MCF 10A (cell line): ENCODE measurements around the gene SYNDIG1. TPM values are rescaled to one million over a fixed set of nuclear protein-coding genes. Genes with fewer than 3 reads are reported as not detected.

Experiments
- BruUV-seq: library from RNA; stranded (reverse); fragments of 400-500 nt; replicated peaks from 2 replicates; lab custom pipeline; 2021; lab: Mats Ljungman, UMichigan
- CTCF ChIA-PET: fragments of 300-600 bp; sonication (Branson Sonifier 250); formaldehyde crosslinking; extraction: SDS; loops from one replicate; lab custom pipeline; 2021; ENCODE audit warnings: antibody characterized with exemption, inconsistent platforms; lab: Yijun Ruan, JAX
- POLR2A ChIA-PET: fragments of 300-600, 350-650 bp; sonication (Branson Sonifier 250); formaldehyde crosslinking; extraction: SDS; loops from one replicate; lab custom pipeline; 2020; ENCODE audit warnings: antibody characterized with exemption, inconsistent platforms; lab: Yijun Ruan, JAX
- DNase-seq: peaks from one replicate; pipeline ENCODE4 v3.0.0-alpha.2; 2018; ENCODE audit not compliant: unreplicated experiment
- H3K27ac Mint-ChIP-seq: one replicate; pipeline ENCODE4 v1.8.0; 2022; ENCODE audit warnings: mild to moderate bottlenecking, low read depth, mixed read lengths; ENCODE audit not compliant: unreplicated experiment
- H3K27me3 Mint-ChIP-seq: one replicate; pipeline ENCODE4 v1.8.0; 2022; ENCODE audit warnings: mixed read lengths; ENCODE audit not compliant: insufficient read depth, unreplicated experiment
- H3K36me3 Mint-ChIP-seq: one replicate; pipeline ENCODE4 v1.8.0; 2022; ENCODE audit warnings: mild to moderate bottlenecking, moderate library complexity, mixed read lengths; ENCODE audit not compliant: insufficient read depth, unreplicated experiment
- H3K4me1 Mint-ChIP-seq: one replicate; pipeline ENCODE4 v1.8.0; 2022; ENCODE audit warnings: mixed read lengths; ENCODE audit not compliant: insufficient read depth, unreplicated experiment
- H3K4me3 Mint-ChIP-seq: one replicate; pipeline ENCODE4 v1.8.0; 2022; ENCODE audit warnings: mild to moderate bottlenecking, moderate library complexity, mixed read lengths; ENCODE audit not compliant: unreplicated experiment
- H3K9me3 Mint-ChIP-seq: one replicate; pipeline ENCODE4 v1.8.0; 2022; ENCODE audit warnings: mixed read lengths; ENCODE audit not compliant: unreplicated experiment
- intact Hi-C: fragments of 100-400 bp; cut with micrococcal nuclease; formaldehyde crosslinking; loops from 2 replicates; pipeline ENCODE4 v1.14.1; 2022
- total RNA-seq: library from RNA; stranded (reverse); gene quantifications from 2 replicates; pipeline ENCODE4 v1.2.3, GENCODE V29; 2022
- TF ChIP-seq, protein P1 (sequence below): fragments of 200-600 bp; IDR thresholded peaks from one replicate; pipeline ENCODE4 v1.8.0; 2022; ENCODE audit warnings: antibody characterized with exemption, mild to moderate bottlenecking; ENCODE audit not compliant: unreplicated experiment

SYNDIG1 gene
- total RNA-seq, 1 experiment from 2014 or later: not detected

DNA sequence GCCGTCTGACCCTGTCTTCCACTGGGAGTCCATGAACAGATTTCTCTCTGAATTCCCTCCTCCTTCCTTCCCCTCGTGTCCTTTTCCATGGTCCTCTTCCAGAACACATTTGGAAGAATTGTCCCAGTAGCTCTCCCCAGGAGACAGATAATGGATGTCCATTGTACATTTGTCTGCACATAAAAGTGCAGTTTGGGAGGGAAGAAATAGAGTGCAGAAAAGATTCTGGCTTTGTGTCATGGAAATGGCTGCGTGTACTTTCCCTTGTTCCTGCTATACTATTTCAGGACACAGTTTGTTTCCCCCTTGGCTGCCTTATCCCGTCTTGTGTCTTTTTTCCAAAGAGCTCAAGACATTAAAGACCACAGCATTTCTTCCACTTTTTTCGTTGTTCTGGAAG is 127.6 kb downstream of the SYNDIG1 start:
- POLR2A ChIA-PET: no interaction called here
- H3K4me3 Mint-ChIP-seq: no peak overlapping the region
- H3K9me3 Mint-ChIP-seq: peaks cover 34% of the 10 kb centered on the region
- no peaks in the 10 kb centered on the region for H3K36me3 Mint-ChIP-seq
- no peak overlapping the region for H3K27ac Mint-ChIP-seq
- no peak for DNase-seq
- no peaks in the 10 kb centered on the region for H3K4me1 Mint-ChIP-seq
- no TSS peak for BruUV-seq
- TF ChIP-seq, protein P1, sequence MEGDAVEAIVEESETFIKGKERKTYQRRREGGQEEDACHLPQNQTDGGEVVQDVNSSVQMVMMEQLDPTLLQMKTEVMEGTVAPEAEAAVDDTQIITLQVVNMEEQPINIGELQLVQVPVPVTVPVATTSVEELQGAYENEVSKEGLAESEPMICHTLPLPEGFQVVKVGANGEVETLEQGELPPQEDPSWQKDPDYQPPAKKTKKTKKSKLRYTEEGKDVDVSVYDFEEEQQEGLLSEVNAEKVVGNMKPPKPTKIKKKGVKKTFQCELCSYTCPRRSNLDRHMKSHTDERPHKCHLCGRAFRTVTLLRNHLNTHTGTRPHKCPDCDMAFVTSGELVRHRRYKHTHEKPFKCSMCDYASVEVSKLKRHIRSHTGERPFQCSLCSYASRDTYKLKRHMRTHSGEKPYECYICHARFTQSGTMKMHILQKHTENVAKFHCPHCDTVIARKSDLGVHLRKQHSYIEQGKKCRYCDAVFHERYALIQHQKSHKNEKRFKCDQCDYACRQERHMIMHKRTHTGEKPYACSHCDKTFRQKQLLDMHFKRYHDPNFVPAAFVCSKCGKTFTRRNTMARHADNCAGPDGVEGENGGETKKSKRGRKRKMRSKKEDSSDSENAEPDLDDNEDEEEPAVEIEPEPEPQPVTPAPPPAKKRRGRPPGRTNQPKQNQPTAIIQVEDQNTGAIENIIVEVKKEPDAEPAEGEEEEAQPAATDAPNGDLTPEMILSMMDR: no peak
- intact Hi-C loops: no loop called here
- CTCF ChIA-PET: interaction anchor here (0.6 kb wide), 2 partner anchors 41 to 1598 kb away, joined by 4 read pairs; no protein-coding TSS in a partner anchor
- H3K27me3 Mint-ChIP-seq: no peaks in the 10 kb centered on the region

DNA sequence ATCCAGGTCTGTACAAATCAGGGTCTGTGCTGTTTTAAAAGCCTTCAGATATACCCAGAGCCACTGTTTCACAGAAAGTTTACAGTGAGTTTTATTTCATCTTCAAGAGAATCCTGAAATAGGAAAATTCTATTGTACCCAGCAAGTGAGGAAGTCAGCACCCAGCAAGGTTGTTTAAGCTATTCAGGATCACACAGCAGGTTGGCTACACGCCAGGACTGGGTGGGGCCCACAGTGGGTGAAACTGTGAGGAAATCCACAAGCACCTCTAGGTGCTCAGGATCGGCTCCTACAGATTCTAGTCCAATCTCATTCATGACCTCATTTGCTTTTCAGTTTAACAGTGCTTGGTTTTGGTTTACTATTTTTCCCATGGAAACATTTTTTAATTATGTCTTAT is 128.9 kb downstream of the SYNDIG1 start:
- TF ChIP-seq, protein P1: no peak
- H3K27me3 Mint-ChIP-seq: no peaks in the 10 kb centered on the region
- no peak overlapping the region for H3K27ac Mint-ChIP-seq
- no TSS peak for BruUV-seq
- H3K4me3 Mint-ChIP-seq: no peak overlapping the region
- ChIA-PET POLR2A (interaction anchor here (0.6 kb wide), 1 partner anchor 8 kb away, joined by 3 read pairs; no protein-coding TSS in a partner anchor), CTCF (interaction anchor here (0.6 kb wide), 1 partner anchor 533 kb away, joined by 3 read pairs; no protein-coding TSS in a partner anchor)
- H3K9me3 Mint-ChIP-seq: peaks cover 28% of the 10 kb centered on the region
- intact Hi-C loops: no loop called here
- H3K4me1 Mint-ChIP-seq: no peaks in the 10 kb centered on the region
- DNase-seq: no peak
- no peaks in the 10 kb centered on the region for H3K36me3 Mint-ChIP-seq

DNA sequence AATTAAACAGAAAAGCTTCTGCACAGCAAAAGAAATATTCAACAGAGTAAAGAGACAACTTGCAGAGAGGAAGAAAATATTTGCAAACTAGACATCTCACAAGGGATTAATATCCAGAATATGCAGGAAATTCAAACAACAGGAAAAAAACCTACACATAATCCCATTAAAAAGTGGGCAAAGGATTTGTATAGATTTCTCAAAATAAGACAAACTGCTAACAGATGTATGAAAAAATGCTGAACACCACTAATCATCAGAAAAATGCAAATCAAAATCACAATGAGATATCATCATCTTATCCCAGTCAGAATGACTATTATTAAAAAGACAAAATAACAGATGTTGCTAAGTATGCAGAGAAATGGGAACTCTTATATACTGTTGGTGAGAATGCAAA is 129.6 kb downstream of the SYNDIG1 start:
- intact Hi-C loops: no loop called here
- H3K9me3 Mint-ChIP-seq: peaks cover 27% of the 10 kb centered on the region
- no TSS peak for BruUV-seq
- ChIA-PET POLR2A (no interaction called here), CTCF (no interaction called here)
- H3K4me3 Mint-ChIP-seq: no peak overlapping the region
- no peak for DNase-seq
- TF ChIP-seq, protein P1: no peak
- H3K4me1 Mint-ChIP-seq: no peaks in the 10 kb centered on the region
- no peaks in the 10 kb centered on the region for H3K27me3 Mint-ChIP-seq
- no peak overlapping the region for H3K27ac Mint-ChIP-seq
- no peaks in the 10 kb centered on the region for H3K36me3 Mint-ChIP-seq

DNA sequence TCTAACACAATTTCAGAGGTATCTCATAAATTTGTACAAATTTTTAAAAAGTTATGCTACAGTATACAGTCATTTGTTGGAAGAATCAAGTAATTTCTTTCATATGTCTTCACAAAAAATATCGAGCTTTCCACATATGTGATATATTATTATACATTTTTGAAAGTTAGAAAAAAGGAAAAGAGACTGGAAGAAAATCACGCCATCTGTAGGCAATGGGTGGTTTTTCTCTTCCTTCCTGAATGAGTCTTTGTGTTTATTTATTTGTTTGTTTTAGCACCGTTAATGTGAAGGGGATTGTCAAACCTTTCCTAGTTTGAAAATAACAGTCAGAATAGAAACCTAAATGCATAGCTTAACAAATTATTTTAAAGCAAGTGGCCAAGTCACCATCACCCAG is 130.6 kb downstream of the SYNDIG1 start:
- POLR2A ChIA-PET: interaction anchor here (0.9 kb wide), 1 partner anchor 9 kb away, joined by 3 read pairs; no protein-coding TSS in a partner anchor
- Mint-ChIP-seq H3K4me3 (no peak overlapping the region), H3K27ac (no peak overlapping the region), H3K36me3 (no peaks in the 10 kb centered on the region), H3K4me1 (no peaks in the 10 kb centered on the region), H3K27me3 (no peaks in the 10 kb centered on the region), H3K9me3 (peaks cover 26% of the 10 kb centered on the region)
- CTCF ChIA-PET: interaction anchor here (0.6 kb wide), 1 partner anchor 681 kb away, joined by 3 read pairs; no protein-coding TSS in a partner anchor
- TF ChIP-seq, protein P1: no peak
- intact Hi-C loops: no loop called here
- BruUV-seq: no TSS peak
- no peak for DNase-seq
